ENCODE measurements around the gene NTRK1.
A peak's percentile ranks its signal among the peaks of the same experiment; 100 is the strongest.

NTRK1 gene

GRCh38 chr1:156899956-156900718, 39.5 kb downstream of the NTRK1 start:
- no peak for DNase-seq

GRCh38 chr1:156900896-156901589, 40.4 kb downstream of the NTRK1 start:
- DNase-seq = no peak

GRCh38 chr1:156901590-156901900, 40.9 kb downstream of the NTRK1 start:
- DNase-seq = no peak

GRCh38 chr1:156901966-156902915, 41.6 kb downstream of the NTRK1 start:
- DNase-seq = no peak

GRCh38 chr1:156903328-156904091, 42.8 kb downstream of the NTRK1 start:
- DNase-seq = no peak

GRCh38 chr1:156904187-156904959, 43.7 kb downstream of the NTRK1 start:
- DNase-seq = no peak

- DNase-seq = no peak
These were observed 44.5 kb downstream of the NTRK1 start for GRCh38 chr1:156905176-156905575.

GRCh38 chr1:156905651-156906050, 45.0 kb downstream of the NTRK1 start:
- DNase-seq = no peak

GRCh38 chr1:156906206-156906906, 45.7 kb downstream of the NTRK1 start:
- no peak for DNase-seq

- DNase-seq = no peak
These were observed 47.9 kb downstream of the NTRK1 start for GRCh38 chr1:156908541-156908940.

GRCh38 chr1:156908955-156909354, 48.3 kb downstream of the NTRK1 start:
- no peak for DNase-seq

- DNase-seq = no peak
These were observed 49.0 kb downstream of the NTRK1 start for GRCh38 chr1:156909671-156910070.

GRCh38 chr1:156910309-156910782, 49.7 kb downstream of the NTRK1 start:
- DNase-seq = peak; percentile 59

GRCh38 chr1:156911577-156912298, 51.1 kb downstream of the NTRK1 start:
- no peak for DNase-seq

GRCh38 chr1:156912310-156912709, 51.6 kb downstream of the NTRK1 start:
- DNase-seq = no peak

GRCh38 chr1:156912861-156913808, 52.5 kb downstream of the NTRK1 start:
- no peak for DNase-seq

GRCh38 chr1:156913809-156914387, 53.2 kb downstream of the NTRK1 start:
- no peak for DNase-seq

- no peak for DNase-seq
These were observed 53.8 kb downstream of the NTRK1 start for GRCh38 chr1:156914440-156914856.

All from T-helper 9 cell (primary cell).